HG03354 (cell line): ENCODE data around the gene DDX41.
"Not testable (repeated sequence)": the region's sequence is repeated elsewhere in the genome, so short reads cannot be mapped to it uniquely, and the experiment has no call there.

Experiments used
- ATAC-seq: cut with Tn5 transposase; IDR thresholded peaks from one replicate; pipeline ENCODE4 v1.9.1; 2021; ENCODE audit warnings: mild to moderate bottlenecking; ENCODE audit not compliant: unreplicated experiment, poor library complexity, severe bottlenecking

DDX41 gene

GRCh38 chr5:177516601-177517568 is at the start of gene DDX41:
TSS of gene DDX41 (minus strand) at chr5:177516961. CDS start at chr5:177516945, 16 bp downstream.
- ATAC-seq: peak; percentile 86

- ATAC-seq: no peak
These were observed 48.3 kb upstream of the DDX41 start for GRCh38 chr5:177565046-177565445.

- ATAC-seq: not testable (repeated sequence)
These were observed 42.7 kb upstream of the DDX41 start for GRCh38 chr5:177559446-177559941.

- ATAC-seq: no peak
These were observed 41.0 kb upstream of the DDX41 start for GRCh38 chr5:177557796-177558195.

GRCh38 chr5:177557041-177557647 is 40.4 kb upstream of the DDX41 start:
- no peak for ATAC-seq

DNA sequence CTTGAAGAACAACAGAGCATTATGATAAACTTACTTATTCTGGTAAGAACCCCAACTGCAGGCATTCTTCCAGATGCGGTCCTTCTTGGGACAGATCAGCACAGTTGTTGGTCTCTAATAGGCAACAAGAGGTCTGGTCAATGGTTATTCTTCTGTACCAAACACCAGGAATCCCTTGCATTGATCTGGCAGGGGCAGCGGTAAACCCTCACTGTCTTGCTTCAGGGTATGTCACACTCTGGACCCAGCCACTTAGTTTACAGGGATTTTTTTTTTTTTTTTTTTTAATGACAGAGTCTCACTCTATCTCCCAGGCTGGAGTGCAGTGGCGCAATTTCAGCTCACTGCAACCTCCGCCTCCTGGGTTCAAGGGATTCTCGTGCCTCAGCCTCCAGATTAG is 38.9 kb upstream of the DDX41 start:
- ATAC-seq: no peak

GRCh38 chr5:177555228-177555627 is 38.5 kb upstream of the DDX41 start:
- ATAC-seq: no peak

DNA sequence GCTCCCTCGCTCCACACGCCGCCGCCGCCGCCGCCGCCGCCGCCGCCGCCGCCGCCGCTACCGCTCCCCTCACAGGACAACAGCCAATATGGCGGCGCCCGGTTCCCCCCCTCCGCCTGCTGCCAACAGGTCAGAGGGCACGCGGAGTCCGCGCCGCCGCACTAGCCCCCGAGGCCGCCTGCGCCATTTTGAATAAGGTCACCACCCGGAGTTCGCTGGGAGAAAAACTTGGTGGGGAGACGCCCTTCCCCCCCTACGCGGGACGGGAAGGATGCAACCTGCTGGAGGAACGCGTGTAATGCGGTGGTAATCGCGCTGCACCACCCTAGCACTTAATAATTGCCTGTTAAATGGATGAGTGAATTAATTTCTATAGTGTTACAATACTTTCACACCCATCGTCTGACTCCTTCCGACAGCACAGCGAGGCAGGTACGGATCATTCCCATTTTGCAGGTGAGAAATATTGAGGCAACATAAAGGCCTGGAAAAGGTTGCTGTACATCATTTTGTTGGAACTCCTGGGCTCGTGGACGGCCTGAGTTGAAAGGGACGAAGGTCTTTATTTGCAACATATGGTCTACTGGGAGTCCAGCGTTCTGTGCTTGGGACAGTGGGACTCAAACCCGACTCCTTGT is 37.8 kb upstream of the DDX41 start, which contains the start of gene FAM193B:
FAM193B (minus strand) TSS at position 90 of the 638 bp plus-strand sequence. CDS start 105 bp downstream, outside the sequence.
- peak; percentile 93 for ATAC-seq

- peak; percentile 57 for ATAC-seq
These were observed 37.1 kb upstream of the DDX41 start for GRCh38 chr5:177553671-177554429.

GRCh38 chr5:177552839-177553455 is 36.2 kb upstream of the DDX41 start:
- ATAC-seq: no peak

GRCh38 chr5:177550122-177550521 is 33.4 kb upstream of the DDX41 start:
- no peak for ATAC-seq

DNA sequence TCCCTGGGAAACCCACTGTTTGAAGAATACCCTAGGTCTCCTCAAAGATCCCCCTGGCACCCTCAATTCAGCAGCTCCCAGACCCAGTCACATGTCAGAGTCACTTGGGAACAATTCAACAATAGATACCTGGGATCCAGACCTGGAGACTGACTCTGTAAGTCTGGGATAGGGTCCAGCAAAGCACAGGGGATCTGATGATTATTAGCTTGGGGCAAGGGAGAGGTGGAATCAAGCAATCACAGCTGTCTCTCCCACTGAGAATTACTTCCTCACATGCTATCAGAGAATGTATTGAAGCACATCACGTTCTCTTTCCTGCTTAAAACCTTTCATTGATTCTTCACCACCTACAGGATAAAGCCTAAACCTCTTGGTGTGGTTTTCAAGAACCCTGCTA is 31.7 kb upstream of the DDX41 start:
- no peak for ATAC-seq

DNA sequence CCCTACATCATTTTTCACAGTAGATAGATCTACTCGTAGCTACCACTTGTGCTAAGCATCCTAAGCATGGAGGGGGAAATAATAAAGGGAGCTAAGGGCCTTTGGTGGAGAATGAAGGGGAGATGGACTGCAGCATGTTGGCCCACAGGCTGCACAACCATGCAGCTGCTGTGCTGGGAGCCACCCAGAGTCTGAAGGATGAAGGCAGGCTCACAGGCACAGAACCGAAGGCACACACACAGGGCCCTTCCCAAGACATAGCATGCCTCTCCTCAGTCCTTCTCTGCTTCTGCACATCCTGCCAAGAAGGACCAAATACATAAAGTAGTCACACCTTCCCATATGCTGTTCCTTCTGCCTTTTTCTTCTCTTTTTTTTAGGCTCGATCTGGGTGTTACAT is 31.0 kb upstream of the DDX41 start:
- ATAC-seq: no peak

GRCh38 chr5:177546258-177546741 is 29.5 kb upstream of the DDX41 start:
- ATAC-seq: no peak

DNA sequence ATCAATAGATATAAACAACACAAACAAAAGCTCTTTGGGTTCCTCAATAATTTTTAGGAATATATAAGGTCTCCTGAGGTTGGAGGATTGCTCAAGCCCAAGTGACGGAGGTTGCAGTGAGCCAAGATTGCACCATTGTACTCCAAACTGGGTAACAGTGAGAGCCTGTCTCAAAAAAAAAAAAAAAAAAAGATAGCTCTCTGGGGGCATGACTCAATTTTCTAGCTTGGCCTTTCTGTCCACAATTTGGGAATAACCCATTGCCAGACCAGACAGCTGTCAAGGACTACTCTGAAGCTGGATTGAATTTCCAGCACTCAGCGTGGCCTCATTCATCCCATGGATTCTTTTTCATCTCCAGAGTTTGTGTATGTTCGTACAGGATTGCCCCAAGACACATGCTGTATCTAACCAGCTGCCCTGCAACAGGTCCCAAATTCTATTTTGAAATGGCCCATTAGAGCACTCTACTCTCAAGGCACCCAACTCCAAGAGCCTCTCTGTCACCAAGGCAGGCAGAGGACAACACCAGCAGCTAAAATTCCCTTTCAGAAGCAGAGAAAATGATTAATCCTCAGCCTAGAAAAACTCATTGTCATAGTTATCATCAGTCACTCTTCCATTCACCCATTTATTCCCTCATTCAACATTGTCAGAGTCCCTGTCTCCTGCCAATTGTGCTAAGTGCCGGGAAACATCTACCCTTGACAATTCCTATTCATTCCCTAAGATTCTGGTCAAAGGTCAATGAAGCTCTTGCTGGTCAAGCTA is 28.9 kb upstream of the DDX41 start:
- no peak for ATAC-seq

- no peak for ATAC-seq
These were observed 26.2 kb upstream of the DDX41 start for GRCh38 chr5:177542816-177543465.

DNA sequence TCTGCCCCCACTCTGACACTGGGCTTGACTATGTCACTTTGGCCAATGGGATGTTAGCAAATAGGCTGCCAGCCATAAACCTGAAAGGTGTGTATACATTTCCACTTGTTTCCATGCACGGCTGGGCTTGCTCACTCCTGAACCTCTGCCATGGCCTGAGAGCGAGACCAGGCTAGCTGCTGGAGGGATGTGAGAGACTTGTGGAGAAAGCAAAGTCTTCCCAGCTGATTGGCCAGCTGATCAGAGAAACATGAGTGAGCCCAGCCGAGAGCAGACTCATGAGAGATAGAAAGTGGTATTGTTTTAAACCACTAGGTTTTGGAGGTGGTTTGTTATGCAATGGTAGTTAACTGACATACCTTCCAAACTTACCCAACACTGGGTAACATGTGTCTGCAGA is 23.7 kb upstream of the DDX41 start:
- ATAC-seq: no peak

DNA sequence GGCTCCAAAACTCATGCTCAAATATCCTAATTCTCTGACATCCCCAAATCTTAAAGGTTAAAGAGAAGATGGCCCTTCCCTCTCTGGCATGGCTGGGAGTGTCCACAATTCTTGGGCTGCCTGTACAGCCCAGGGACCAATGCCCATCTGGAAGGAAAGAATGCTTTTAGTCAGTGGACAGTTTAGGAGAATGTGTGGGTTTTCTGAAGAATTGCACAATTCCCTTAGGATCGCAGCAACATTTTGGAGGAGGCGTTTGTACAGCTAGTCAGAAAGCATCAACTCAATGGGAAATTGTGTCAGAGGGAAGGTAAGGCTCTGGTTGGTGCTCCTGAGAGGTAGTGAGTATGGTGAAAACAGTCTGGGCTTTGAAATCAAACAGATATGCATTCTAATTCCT is 22.6 kb upstream of the DDX41 start:
- no peak for ATAC-seq
